ENCODE data around the gene MYLK4.
A peak's percentile ranks its signal among the peaks of the same experiment; 100 is the strongest.

MYLK4 gene

DNA sequence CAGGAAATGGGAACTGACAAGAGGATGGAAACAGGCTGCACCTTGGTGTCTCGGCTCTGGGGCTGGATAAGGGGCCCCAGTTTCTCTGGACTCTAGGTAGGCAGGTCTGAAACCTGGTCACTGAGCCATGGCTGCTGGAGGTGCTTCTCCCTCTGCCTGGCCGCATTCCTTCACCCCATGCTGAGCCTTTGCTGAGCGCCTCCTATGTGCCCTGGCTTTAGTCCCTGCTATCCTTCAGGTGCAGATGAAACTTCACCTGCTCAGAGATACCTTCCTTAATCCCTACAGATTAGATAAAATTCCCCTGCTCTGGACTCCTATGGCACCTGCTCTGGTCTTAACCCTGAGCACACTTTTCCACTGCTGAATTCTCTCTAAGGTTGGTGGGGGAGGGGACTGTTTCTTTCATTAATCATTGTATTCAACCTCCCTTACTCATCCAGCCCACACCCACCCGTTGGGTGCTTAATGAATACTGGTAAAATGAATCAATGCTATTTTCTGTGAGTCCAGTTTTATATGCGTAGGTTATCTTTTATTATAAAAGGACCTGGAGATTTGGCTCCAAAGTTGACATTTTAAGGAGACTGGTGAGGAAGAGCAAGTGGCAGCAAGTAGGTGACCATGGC lies 19.3 kb downstream of the MYLK4 start:
- no peak for DNase-seq

DNA sequence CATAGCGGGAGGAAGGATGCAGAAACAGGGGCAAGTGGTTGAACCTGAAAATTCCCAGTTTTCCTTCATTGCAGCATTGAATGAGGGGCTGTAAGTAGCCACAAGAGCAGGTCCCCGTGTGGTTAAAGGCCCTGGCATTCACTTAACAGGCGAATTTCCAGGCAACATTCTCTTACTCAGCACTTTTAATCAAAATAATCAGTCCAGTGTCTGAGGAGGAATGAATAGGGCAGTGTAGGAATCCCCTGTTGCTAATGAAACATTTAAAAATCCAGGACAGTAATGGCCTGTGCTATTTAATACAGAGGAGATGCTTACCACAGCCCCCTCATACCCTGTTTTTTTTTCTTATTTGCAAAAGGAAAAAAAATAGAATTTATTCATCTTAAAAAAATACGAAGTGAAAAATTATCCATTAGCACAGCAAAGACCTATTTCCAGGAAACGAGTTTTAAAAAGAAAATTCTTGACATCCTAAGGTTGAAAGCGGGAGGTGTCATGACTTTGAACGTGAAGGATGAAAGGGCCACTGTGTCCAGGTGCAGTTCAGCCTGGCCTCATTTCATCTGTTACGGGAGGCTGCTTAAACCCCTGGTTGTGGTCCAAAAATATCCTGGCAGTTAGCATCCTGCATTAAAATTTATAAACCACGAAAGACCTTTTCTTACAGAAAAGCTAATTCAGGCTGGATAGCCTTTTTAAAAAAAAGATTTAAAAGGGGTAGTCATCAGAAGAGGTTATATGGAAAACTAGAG lies 20.2 kb downstream of the MYLK4 start:
- no peak for DNase-seq

DNA sequence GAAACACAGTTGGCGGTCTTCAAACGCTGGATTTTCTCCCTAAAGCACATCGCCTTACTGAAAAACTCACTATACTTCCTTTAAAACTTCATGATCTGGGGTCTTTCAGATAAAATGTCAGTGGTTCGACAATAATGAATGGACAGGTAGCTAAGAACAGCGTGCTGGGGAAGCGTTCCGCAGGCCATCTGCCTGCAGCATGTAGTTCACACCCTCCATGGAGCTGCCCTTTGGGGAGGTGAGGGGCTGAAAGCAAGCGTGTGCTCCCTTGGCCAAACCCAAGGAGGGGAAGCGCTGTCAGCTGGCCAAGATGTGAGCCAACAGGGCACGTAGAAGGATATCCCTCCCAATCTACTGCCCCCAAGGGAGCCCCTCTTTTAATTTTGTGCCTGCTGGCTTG lies 20.8 kb downstream of the MYLK4 start:
- DNase-seq, result no peak

DNA sequence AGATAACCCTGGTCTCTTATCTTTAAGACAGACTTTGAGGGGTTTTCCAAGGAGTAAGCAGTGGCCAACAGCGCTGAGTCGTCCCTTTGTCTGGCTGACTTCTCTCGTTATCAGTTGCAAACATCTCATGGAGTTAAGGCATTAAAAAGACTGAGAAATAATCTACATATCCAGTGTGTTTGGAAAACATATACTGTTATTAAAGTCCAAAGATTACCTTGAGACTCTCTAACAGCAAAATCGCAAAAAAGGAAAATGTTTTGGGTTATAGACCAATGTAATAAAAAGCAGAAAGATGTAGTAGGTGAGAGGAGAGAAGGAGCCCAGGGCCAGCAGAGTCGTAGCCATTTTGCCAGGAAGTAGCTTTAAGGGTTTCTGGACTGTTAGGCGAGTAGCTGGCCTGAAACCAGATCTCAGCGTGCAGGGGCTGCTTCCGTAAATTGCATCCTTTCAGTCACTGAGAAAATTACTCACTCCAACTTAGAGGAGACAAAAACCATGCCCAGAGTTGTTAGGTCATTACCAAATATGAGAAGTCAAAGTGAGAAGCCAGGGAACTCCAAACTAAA lies 24.6 kb downstream of the MYLK4 start:
- no peak for DNase-seq

DNA sequence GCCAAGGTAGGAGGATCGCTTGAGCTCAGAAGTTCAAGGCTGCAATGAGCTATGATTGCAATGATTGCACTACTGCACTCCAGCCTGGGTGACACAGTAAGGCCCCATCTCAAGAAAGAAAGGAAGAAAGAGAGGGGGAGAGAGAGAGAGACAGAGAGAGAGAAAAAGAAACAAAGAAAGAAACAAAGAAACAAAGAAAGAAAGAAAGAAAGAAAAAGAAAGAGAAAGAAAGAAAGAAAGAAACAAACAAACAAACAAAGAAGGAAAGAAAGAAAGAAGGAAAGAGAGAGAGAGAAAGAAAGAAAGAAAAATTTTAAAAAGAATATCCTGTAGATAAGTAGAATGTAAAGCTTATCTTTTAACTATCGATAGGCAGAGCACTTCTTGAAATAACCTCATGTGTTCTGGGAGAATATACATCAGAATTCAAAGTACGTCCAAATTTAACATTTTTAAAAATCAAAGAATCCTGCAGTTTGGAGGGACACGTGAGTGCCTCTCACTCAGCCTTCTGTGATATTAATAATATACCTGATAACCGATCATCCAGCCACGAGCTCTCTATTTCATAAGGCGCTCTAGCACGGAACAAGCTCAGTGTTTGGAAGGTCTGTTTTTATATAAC lies 25.2 kb downstream of the MYLK4 start:
- no peak for DNase-seq

DNA sequence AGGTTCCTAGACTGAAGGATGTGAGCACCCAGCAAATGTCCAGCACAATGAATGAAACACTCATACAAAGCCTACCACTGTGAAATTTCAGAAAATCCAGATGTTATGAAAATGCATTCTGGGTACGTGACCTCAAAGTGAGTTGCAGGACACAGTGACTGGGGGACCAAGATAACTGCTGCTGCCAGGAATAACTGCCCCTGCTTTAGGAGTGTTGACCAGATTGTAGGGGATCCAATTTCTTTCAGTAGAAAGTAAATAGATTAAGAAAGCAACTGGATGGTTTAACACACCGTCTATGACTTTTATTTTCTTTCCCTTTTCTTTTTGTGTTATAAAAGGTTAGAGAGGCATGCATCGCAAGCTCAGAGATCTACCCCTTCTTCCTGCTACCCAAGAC lies 29.5 kb downstream of the MYLK4 start:
- DNase-seq, result no peak

DNA sequence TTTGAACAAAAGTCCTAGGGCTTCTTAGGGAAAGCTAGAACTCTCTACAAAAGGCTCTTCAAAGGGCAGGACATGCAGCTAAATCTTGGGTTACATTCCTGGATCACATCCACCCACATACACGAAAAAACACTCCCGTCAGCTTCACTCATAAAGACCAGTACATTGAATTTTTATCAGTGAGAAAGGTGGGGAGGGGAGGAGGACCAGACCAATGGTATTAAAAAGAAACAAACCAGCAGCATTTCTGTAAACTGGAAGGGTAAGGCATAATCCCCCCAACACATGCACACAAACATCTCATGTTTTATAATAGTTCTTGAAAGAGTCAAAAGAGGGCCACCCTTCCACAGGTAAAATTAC lies 31.6 kb downstream of the MYLK4 start:
- no peak for DNase-seq

DNA sequence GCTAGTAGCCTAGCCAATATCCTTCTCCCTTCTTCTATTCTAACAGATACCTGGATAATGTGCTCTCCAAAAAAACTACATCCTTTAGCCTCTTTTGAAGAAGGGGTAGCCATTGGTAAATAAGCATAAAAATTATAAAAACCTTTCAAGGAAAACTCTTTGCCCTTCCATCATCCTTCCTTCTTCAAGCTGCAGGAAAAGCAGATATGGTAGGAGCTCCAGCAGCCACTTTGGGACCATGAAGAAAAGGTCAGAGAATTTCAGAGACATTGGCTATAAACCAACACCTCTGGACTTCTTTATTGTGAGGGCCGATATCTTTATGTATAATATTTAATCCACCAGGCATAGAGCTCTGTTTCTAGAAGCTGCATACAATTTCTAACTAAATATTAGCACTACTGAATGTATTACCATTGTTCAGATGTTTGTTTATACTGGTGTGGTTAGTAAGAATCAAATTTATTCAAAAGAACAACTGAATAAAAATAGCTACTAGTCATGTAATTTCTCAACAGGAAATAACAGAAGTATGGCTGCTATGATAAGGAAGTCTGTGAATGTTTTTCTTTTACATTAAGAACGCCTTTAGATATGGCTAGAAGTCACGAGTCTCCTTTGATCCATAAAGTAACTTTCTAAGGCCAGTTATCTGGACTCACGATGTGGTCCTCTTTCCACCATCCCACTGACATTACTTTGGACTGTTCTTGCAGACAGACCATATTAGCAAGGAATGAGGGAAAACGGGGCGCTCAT lies 32.2 kb downstream of the MYLK4 start:
- DNase-seq, result no peak

DNA sequence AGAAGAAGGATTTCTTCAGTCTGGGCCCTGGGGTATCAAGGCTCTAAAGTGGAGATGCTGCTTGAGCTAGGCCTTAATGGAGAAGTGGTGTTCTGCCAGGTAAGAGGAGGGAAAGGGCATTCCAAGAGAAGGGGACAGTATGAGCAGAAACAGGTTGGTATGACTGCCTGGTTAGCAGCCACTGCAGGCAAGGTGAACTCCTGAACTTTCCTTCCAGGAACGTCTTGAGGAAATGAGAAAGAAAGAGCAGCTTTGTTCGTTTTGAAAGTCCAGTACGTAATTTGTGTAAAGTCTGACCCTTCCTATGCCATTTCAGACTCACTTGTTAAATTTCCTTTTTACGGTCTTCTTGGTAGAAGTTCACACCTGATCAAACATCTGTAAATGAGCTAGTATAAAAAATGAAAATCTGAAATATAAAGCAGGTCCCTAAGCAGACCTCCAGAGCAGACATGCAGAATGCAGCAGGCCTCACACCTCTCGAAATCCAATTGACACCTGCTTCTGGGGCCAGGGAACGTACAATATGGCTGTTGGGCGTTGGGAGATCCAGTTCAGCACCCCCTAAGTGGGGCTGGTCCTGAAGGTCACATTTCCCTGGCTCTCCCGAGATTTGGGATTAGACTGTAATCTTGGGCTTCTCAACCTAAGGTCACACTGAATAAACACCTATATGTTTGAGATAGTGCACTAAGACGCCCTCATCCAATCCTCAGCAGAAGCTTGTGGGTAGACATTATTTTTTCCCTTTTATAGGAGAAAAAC lies 33.6 kb downstream of the MYLK4 start:
- DNase-seq, result no peak

DNA sequence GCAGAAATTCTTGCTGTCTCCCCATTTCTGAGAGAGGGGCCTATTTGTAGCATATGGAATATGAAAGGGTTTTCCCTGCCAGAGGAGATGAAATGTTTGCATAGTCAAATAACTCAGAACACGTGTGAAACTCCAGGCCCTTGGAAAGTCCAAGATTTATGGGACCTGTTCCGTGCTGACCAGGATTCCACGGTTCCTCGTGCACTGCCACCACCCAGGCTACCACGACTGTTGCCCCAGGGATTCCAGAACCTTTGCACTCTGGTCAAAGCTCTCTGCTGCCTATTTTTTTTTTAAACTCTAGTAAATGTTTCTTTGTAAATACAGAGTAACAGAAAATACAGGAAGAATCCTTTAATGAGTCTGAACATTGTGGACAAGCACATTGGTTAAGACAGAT lies 35.0 kb downstream of the MYLK4 start:
- DNase-seq, result no peak

DNA sequence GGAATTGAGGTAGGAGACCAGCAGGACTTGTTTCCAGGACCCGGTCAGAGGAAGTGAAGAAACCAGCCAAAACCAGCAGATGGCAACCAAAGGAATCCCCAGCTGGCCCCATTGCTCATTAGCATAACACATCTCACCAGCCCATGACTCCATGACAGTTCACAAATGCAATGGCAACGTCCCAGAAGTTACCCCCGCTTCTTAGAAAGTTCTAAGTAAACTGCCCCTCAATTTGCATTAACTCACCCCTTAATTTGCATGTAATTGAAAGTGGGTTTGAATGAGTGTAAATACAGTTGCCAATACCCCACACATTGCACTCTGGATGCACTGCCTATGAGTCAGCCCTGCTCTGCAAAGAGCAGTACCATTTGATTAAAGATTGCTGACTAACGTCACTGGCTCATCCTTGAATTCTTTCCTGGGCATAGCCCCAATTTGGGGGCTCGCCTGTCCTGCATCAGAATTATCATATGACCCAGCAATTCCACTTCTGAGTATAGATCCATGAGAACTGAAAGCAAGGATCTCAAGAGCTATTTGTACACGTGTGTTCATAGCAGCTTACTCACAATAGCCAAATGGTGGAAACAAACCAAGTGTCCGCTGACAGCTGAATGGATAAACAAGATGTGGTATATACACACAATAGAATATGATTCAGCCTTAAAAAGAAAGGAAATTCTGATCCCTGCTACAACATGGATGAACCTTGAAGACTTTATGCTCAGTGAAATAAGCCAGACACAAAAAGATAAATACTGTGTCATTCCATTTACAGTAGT lies 36.4 kb downstream of the MYLK4 start:
- peak; percentile 29 for DNase-seq

DNA sequence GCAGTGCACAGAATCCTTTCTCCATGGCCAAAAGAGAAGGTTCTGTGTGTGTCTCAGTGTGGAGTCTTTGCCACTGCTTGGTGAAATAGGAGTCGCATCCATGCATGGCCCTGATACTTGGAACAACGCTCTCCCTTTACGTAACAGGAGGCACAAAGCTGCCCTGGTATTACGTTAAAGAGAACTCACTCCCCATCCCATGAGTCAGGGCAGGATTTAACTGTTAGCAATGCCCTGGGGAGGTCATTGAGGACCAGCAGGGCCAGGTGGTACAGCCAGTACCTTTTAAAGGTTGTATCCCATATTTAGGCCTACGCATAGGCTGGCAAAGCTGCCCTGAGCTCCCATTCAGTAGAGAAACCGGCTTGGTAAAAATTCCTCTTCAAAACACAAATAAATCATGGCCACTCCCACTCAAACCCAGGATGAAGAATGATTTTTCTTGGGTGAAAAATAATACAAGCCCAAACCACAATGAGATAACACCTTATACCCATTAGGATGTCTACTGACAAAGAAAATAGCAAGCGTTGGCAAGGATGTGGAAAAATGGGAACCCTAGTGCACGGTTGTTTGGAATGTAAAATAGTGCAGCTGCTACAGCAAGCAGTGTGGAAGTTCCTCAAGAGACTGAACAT lies 37.1 kb downstream of the MYLK4 start:
- no peak for DNase-seq

DNA sequence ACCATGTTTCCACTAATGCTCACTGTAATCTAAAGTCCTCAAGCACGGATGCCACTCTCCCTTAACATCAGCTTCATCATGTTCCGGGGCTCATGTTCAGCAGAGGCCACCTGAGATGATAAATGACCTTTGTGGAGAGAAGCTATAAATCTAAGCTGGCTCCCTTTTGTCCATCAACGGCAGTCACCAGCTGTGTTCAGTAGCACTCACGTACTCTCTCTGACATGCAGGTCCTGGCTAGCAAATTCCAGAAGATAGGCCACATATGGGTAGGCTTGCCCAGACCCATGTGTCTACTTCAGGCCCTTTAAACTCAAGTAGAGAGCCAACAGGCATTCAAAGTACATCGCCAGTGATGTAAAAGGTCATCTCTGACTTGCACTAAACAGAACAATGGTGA lies 38.6 kb downstream of the MYLK4 start:
- DNase-seq, result no peak

DNA sequence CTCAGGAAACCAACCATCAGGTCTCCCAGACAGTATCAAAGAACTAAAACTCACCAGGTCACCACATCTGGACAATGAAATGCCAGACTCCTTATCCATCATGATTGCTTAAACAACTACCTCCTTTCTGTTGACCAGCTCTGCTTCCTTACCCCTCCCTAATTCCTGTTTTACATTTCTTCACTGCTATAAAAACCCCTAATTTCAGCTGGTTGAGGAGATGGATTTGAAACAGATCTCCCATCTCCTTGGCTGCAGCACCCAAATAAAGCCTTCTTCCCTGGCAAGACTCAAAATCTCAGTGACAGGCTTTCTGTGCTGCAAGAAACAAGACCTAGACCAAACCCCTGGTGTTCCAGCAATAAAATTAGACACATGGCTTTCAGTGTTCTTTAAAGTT lies 40.3 kb downstream of the MYLK4 start:
- no peak for DNase-seq

DNA sequence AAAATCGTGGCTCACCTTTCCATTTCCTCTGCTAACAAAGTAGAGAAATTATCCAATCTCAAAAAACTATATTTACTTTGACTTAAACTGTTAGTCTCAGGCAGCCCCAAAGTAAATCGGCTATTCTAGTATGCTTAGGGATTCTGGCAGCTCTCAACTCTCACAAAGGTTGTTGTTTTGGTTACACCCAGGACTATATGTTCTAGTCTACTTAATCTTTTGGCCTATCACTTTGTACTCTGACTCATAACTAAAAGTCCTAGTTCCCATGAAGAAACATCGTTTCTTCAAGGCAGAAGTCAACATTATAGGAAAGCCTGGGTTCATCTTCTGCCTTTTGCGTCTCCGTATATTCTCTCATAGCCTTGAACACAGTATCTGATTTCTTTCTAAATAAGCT lies 42.3 kb downstream of the MYLK4 start:
- no peak for DNase-seq

DNA sequence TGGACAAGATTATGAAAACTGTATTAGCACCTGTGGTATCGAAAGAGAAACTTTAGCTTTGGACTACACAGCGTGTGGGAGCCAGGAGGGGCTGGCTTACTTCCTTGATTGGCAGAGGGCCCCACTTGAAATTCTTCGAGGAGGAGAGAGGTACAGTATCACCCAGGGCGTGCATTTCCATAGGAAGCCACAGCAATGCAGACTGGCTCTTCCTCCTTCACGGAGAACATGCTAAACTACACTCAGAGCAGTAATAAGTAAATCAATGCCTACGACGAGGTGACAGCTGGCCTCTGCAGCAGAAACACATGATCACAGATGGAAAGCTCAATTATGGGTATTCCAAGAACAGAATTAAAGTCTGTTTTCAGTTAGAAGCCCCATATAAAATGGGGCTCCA lies 44.2 kb downstream of the MYLK4 start:
- DNase-seq, result no peak

DNA sequence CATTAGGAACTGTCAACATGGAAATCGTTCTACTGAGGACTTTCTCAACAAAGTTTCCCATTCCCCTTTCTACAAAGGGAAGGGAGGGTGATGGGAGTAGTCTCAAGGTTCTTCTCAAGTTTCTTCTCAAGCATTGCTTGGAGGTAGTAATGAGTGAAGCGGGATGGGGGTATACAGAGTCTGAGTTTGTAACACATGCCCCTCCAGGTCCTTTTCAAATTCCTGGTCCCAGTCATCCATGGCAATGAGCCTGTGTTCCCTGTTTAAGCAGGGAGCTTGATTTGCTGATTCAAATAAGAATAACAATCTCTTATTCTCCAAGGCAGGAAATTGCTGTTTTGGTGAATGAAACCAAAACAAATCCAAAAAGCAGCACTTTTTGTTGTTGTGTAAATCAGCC lies 45.5 kb downstream of the MYLK4 start:
- DNase-seq, result no peak

DNA sequence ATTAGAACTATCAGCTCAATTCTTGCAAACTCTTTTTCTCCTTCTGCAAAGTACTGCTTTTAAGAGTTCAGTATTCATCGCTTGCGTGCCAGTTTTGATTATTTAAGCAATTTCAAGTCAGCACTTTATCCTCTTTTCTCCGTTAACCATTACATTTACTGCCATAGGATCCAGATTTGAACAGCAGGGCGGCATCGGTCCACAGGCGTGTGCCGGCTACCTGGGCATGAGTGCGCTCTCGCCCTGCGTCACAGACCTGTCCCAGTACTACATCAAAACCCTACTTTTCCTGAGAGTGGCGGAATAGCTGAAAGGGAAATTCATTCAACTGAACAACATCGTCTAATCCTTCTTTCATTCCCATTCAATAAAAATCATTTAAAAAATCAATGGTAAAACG lies 53.4 kb downstream of the MYLK4 start:
- no peak for DNase-seq

DNA sequence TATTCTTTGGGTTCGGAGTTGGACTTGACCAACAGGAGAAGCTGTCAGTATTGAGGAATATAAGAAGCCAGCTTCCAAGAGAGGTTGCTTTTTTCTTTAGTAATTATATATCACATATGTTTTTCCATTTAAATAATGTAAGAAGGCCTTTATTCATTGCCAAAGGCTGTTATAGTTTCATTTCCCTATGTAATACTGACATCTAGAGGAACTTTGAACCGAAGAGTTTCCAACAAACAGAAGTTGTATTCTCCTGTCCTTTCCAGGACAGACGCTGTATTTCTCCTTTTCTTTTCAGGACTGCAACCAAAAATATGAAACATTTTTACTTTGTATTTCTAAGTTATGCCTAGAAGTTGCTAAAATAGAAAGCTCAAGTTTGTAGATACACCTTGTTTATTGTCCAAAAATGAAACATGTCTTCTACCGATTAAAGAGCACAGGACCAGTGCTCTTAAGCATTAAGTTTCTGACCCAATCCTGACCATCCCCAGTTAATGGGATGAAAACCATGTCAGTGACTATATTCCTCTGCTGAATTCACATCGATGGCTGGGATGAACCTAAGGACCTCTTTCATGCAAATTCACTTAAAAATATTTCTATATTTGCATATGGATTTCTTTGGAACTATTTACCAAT lies 55.1 kb downstream of the MYLK4 start:
- DNase-seq, result peak; percentile 0

DNA sequence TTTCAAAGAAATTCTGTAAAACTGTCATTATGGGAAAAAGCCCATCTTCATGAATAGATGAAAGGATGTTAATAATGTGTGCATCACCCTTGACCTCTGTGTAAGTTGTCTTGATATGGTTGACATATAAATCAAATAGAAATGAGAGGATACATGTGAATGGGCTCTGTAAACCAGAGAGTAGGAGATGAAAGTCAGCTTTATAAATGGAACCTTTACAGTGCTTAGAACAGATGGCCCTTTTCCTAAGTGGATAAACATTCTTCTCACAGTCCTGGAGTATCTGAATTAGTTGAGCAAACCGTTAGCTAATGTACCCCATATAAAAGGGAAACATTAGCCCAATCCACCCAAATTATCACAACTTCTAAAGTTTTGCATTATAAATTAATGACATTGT lies 57.5 kb downstream of the MYLK4 start:
- no peak for DNase-seq
